Activated gamma-delta T cell treated with anti-CD3 and anti-CD28 coated beads, Interleukin-2, amount 50 U/mL, for 16 hours (primary cell): ENCODE results near the gene RNF166.

Experiments used
- DNase-seq: peaks from one replicate; pipeline ENCODE4 v3.0.0-alpha.2; 2020; ENCODE audit warnings: low read depth

RNF166 gene

GRCh38 chr16:88723911-88724310 lies 17.7 kb upstream of the RNF166 start:
- no peak for DNase-seq

DNA sequence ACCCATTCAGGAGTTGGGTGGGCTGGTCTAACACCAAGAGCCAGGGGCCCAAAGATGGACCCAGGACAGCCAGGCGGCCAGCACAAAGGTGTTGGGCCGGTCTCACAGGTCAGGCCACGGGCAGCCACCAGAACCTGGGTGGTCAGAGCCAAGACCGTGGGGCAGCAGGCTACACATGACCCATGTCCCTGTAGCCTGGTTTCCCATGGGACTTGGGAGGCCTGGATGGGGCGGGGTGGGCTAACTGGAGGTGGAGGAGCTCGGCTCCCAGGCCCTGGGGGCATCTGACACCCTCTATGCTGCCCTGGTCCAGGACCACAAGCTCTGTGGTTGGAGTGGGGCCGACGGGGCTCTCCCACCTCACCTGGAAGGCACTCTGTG lies 17.3 kb upstream of the RNF166 start:
- DNase-seq = no peak

DNA sequence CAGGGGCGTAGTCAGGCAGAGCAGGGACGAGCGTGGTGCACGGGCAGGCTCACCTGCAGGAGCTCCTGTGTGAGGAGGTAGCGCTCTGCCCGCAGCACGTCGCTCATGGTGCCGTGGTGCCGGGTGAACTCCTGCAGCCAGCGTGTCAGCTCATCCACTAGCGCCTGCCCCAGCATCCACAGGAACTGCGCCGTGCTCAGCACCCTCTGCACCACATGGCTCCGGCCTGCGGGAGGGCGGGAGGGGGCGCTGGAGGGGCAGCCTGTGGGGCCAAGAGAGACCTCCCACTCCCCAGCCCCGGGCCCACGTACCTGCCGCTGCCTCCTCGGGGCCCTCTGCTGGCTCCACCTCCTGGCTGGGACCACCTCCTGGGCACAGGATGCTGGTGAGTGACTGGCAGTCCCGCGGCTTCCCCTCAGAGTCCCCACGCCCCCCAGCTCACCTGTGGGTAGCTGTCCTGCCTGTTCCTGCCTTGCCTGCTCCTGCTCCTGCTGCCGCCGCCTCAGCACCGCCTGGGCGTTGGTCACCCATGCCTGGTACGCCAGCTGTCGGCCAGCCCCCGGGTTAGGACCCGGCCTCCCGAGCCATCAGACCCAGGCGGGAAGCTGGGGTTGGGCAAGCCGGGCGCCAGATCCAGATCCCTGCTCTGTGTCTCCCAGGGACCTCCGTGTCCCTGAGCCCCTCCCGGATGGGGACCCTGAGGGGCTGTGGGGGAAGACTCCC lies 16.7 kb upstream of the RNF166 start:
- DNase-seq = no peak

DNA sequence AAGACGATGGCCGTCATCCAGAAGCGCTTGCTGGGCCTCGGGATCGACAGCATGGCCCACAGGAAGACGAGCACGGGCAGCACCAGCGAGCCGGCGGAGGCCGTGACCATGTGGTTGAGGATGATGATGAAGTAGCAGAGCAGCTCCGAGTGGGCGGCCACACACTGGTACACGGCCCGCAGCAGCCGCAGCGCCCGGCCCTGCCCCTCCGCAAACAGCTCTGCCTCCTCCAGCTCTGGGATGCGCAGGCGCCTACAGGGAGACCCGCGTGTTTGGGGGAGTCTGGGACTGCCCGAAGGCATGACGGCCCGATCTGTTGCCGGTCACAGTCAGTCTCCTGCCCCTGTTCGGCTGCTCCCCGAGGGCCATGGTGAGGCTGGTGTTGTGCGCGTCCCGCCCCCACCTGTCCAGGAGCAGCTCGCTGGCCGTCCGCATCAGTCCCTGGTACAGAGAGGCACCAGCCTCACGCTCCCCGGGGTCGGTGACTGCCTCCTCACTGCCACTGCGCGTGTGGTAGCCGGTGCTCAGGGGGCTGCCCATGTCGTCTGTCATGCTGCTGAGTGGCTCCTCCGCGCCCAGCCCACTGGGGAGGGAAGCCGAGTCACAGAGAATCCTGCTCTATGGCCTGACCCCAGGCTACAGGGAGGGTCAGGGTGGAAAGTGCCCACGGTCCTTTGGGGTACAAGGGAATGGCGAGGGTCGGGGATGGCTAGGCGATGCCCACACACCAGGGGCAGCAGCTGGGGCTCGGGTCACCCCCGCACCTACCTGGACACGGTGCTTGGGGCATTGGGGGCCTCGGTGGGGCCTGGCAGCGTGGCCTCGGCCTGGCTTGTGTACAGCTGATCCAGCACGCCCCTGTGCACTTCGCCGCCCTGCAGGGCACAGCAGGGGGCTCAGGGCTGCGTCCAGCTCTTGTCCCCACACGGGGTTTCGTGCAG lies 15.9 kb upstream of the RNF166 start:
- DNase-seq = no peak

- DNase-seq = no peak
Observed at GRCh38 chr16:88721236-88721635, 15.0 kb upstream of the RNF166 start.

DNA sequence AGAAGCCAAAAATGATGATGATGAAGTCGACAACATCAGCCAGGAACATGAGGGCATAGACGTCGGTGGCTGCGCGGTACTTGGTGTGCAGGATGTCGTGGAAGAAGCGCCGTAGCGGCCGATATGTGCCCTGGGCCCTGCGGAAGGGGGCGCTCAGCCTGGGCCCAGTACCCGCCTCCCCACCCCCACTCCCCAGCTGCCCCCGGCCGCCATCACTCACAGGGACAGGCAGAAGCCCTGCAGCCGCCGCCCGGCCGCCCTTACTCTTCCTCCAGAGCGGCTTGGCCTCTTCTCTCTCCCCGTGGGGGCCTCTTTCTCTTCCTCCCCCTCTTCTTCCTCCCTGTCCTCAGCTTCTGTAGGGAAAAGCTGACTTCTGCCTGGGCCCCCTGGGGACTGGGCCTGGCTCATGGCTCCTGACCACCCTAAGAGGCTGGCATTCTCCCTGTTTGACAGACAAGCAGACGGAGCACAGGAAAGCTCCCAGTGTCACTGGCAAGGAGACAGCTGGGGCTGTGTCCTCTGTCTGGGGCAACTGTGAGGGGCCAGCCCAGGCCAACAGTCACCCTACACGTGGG lies 14.3 kb upstream of the RNF166 start:
- DNase-seq = no peak

DNA sequence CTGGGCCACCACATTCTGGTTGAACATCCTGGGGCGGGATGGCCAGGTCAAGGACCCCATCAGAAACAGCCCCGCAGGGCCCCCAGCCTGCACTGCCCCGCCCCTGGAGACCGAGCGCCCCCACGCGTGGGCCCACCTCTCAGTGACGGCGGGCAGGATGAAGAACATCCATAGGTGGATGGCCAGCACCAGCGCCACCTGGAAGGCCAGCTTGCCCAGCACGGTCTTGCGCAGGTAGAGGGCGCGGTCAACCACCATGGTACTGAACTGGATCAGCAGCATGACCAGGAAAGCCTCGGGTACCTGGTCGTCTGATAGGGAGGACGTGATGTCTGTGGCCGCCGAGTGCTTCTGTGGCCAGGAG lies 13.7 kb upstream of the RNF166 start:
- DNase-seq = no peak

GRCh38 chr16:88719267-88719932 lies 13.2 kb upstream of the RNF166 start:
- no peak for DNase-seq

GRCh38 chr16:88718178-88718577 lies 12.0 kb upstream of the RNF166 start:
- DNase-seq = no peak

GRCh38 chr16:88716601-88717001 lies 10.4 kb upstream of the RNF166 start:
- no peak for DNase-seq

GRCh38 chr16:88716201-88716600 lies 10.0 kb upstream of the RNF166 start:
- DNase-seq = no peak

DNA sequence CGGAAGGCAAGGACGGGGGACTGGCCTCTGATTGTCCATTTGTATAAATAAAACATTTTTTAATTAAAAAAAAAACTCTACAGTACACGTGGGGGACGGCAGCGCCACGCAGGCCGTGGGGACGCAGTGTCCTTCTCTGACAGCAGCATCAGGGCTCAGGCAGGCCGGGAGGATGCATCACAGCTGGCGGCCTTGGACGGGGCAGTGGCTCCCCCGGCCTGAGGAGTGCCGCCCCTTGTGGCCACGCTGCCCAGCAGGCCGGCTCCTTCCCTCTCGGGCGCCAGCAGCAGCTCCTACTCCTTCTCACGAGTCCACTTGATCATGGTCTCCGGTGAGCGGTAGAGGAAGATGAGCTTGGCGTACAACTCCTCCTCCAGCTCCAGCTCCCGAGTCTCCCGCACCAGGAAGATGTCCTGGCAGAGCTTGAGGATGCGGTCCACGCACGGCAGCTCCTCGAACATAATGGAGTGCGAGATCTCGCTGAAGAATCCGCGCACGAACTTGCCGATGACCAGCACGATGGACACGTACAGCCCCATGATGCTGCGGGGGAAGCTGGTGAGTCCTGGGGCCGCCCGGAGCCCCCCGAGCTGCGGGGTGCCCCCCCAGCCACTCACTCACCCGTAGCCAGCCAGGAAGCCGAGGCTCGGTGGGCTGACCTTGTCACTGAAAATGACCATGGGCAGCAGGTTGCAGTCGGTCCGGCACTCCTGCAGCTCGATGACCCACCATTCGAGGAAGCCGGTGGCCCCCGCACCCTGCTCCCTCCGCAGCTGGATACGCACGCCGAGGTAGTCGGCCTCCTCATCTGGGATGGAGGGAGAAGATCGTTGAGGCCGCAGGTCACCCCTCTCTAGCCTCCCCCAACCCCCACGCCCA lies 9.3 kb upstream of the RNF166 start:
- no peak for DNase-seq

DNA sequence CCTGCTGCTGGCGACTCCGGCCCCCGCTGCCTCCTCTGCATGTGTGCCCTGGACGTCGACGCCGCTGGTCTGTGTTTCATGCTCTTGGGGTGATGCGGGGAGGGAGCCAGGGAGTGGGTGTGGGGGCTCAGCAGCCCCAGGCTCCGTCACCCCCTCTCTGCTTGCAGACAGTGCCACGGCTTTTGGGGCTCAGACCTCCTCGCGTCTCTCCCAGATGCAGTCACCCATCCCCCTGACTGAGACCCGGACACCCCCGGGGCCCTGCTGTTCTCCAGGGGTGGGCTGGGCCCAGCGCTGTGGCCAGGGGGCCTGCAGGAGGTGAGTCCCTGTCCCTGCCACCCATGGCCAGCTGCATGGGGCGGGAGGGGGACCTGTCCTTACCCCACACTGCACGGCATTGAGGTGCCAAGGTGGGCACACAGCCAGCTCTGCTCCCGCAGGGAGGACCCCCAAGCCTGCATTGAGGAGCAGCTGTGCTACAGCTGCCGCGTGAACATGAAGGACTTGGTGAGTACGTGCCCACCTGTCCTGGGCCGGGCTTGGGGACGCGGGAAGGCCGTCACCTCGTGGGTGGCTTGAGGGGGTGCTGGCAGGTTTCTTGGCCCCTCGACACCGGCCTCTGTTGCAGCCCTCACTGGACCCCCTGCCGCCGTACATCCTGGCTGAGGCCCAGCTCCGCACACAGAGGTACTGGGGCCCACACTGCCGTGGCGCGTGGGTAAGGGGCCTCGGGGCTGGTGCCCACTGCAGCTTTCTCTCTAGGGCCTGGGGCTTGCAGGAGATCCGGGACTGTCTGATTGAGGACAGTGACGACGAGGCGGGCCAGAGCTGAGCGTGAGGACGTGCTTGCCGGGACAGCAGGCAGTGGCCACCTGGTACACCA lies 8.5 kb upstream of the RNF166 start:
- DNase-seq = no peak

DNA sequence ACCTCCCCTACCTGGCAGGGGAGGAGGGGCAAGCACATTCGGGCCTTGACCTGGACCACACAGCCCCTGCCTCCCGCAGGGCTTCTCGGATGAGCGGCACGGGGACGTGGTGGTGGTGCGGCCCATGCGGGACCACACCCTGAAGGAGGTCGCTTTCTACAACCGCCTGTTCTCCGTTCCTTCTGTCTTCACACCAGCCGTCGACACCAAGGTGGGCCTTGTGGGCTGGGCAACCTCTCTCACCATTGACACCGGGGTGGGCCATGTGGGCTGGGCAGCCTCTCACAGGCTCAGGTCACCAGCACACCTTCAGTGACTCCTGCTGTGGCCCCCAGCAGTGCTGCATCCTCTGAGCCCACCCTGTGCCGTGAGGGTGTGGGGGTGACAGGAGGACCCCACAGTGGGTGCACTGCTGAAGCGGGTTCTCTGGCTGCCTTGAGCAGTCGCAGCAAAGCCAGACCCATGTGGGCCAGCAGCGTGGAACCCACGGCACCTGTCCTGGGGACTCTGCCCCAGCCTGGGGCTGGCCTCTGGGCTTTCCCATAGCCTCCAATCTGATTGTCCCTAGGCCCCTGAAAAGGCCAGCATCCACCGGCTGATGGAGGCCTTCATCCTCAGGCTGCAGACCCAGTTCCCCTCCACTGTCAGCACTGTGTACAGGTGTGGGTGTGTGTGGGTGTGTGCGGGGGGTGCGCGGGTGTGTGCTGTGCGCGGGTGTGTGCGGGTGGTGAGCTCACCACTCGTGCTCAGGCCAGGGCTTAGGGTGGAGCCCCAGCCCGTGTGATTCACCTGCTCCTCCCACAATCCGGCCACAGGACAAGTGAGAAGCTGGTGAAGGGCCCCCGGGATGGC lies 7.6 kb upstream of the RNF166 start:
- DNase-seq = no peak

DNA sequence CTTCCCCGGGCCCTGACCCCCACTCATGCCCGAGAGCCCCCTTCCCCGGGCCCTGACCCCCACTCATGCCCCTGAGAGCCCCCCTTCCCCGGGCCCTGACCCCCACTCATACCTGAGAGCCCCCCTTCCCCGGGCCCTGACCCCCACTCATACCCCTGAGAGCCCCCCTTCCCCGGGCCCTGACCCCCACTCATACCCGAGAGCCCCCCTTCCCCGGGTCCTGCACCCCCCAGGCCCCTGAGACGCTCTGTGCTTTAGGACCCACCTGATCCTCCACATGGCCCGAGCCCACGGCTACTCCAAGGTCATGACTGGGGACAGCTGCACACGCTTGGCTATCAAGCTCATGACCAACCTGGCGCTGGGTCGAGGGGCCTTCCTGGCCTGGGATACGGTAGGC lies 6.8 kb upstream of the RNF166 start:
- no peak for DNase-seq

DNA sequence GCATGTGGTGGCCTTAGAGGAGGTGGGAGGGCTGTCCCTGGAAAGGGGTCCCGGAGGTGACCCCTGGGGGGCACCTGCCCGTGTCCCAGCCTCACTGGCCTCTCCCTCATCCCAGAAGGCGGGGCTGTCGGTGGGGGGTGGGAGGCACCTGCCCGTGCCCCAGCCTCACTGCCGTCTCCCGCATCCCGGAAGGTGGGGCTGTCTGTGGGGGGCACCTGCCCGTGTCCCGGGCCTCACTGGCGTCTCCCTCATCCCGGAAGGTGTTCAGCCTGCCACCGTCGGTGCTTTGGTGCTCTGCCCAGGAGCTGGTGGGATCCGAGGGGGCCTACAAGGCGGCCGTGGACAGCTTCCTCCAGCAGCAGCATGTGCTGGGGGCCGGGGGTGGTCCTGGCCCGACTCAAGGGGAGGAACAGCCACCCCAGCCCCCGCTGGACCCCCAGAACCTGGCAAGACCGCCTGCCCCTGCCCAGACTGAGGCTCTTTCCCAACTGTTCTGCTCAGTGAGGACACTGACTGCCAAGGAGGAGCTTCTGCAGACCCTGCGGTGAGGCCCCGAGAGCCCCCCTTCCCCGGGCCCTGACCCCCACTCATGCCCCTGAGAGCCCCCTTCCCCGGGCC lies 6.3 kb upstream of the RNF166 start:
- no peak for DNase-seq

GRCh38 chr16:88711750-88712340 lies 5.6 kb upstream of the RNF166 start:
- no peak for DNase-seq

DNA sequence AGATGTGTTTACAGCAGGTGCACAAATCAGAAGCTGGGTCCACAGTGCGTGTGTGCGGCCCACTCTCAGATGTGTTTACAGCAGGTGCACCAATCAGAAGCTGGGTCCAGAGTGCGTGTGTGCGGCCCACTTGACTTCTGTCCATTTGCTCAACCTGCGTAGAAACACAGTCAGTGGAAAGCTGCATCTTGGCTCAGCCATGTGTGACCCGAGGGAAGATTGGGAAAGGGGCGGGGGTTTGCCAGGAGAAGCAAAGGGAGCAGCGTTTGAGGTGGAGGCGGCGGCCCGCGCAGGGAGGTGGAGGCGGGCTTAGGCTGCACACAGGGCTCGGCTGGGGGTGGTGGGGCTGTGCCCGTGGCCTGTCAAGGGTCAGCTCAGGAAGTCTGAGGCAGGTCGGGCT lies 4.3 kb upstream of the RNF166 start:
- no peak for DNase-seq
